ENCODE data around the gene ZNF888.

DNA sequence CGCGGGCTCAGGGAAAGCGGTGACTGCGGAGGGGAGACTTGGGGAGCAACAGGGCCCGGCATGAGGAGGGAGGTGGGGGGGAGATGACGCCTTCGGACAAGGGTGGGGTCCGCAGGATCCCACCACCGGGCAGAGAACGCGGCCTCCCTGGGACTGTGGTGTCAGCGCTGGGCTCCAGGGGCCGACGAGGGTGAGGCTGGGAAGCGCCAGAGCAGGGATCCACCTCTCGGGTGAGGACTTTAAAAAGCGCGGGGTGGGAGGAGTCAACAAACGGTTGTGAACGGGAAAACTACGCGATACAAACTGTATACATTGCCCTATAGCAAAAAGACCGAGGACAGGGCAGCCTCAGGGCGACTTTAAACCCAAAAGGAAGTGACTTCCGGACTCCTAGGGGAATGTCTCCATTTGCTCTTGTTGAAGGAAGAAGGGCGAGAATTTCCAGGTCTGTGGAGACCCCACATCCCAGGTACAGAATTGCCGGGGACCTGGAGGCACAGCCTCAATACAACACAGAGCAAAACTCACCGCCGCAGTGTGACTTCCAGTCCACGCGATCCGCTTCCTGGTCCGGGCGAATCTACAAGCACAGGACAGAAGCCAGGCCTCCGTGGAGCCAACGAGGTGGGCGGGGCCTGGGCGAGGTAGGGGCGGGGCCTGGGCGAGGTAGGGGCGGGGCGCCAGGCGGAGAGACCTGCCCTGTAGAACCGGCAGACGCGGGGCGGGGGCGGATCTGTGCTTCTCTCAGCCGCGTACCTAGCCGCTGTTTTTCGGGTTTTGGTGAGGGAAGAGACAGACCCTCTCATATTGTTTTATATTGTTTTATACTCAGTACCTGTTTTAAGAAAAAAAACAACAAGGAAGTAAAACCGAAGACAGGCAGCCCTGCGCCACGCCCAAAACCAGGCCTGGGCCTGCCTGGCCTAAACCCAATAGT lies at the start of gene ZNF888:
- TF ChIP-seq, protein P1, sequence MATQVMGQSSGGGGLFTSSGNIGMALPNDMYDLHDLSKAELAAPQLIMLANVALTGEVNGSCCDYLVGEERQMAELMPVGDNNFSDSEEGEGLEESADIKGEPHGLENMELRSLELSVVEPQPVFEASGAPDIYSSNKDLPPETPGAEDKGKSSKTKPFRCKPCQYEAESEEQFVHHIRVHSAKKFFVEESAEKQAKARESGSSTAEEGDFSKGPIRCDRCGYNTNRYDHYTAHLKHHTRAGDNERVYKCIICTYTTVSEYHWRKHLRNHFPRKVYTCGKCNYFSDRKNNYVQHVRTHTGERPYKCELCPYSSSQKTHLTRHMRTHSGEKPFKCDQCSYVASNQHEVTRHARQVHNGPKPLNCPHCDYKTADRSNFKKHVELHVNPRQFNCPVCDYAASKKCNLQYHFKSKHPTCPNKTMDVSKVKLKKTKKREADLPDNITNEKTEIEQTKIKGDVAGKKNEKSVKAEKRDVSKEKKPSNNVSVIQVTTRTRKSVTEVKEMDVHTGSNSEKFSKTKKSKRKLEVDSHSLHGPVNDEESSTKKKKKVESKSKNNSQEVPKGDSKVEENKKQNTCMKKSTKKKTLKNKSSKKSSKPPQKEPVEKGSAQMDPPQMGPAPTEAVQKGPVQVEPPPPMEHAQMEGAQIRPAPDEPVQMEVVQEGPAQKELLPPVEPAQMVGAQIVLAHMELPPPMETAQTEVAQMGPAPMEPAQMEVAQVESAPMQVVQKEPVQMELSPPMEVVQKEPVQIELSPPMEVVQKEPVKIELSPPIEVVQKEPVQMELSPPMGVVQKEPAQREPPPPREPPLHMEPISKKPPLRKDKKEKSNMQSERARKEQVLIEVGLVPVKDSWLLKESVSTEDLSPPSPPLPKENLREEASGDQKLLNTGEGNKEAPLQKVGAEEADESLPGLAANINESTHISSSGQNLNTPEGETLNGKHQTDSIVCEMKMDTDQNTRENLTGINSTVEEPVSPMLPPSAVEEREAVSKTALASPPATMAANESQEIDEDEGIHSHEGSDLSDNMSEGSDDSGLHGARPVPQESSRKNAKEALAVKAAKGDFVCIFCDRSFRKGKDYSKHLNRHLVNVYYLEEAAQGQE (IDR thresholded peaks at IDR 0.05; ENCODE audit: insufficient read depth in 1 of 2, low read depth in 2 of 2, low read length in 2 of 2), result no peak
- TF ChIP-seq POLR2AphosphoS5 (IDR thresholded peaks at IDR 0.05; ENCODE audit: low read depth, low read length) (no peak), SIN3A (IDR thresholded peaks at IDR 0.05; ENCODE audit: borderline replicate concordance, insufficient read depth, low read length) (no peak), TAF1 (IDR thresholded peaks at IDR 0.05; ENCODE audit: borderline replicate concordance, insufficient read depth, low read length) (no peak)
